DOHH2 (cell line): Measurements from ENCODE around the gene TMPRSS7.

ENCODE experiments used
- H3F3A ChIP-seq: fragments of 200-600 bp; sonication (generic), shearing (Covaris generic); 2 replicates; pipeline ENCODE4 v1.6.0; 2016; ENCODE audit warnings: antibody characterized with exemption, mild to moderate bottlenecking; ENCODE audit not compliant: control insufficient read depth, insufficient read depth
- H3K27ac ChIP-seq: fragments of 200-600 bp; sonication (generic); 2 replicates; pipeline ENCODE4 v1.5.1; 2014; ENCODE audit warnings: low read depth, mild to moderate bottlenecking, low read length, moderate library complexity
- H3K27me3 ChIP-seq: fragments of 200-600 bp; sonication (generic); 2 replicates; pipeline ENCODE4 v1.6.1; 2014; ENCODE audit warnings: mild to moderate bottlenecking, low read length, mixed read lengths; ENCODE audit not compliant: control insufficient read depth
- H3K36me3 ChIP-seq: fragments of 200-600 bp; sonication (generic); 2 replicates; pipeline ENCODE4 v1.6.1; 2014; ENCODE audit warnings: mild to moderate bottlenecking, low read length, moderate library complexity, mixed read lengths; ENCODE audit not compliant: control insufficient read depth
- H3K4me1 ChIP-seq: fragments of 200-600 bp; sonication (generic); 2 replicates; pipeline ENCODE4 v1.6.1; 2014; ENCODE audit warnings: mild to moderate bottlenecking, low read length, mixed read lengths; ENCODE audit not compliant: control insufficient read depth
- H3K4me2 ChIP-seq: fragments of 200-600 bp; sonication (generic); 2 replicates; pipeline ENCODE4 v1.6.0; 2014; ENCODE audit warnings: mild to moderate bottlenecking, low read length, moderate library complexity
- H3K4me3 ChIP-seq: fragments of 200-600 bp; sonication (generic); 2 replicates; pipeline ENCODE4 v1.5.1; 2014; ENCODE audit warnings: mild to moderate bottlenecking, low read length, mixed read lengths
- H3K79me2 ChIP-seq: fragments of 200-600 bp; sonication (generic); 2 replicates; pipeline ENCODE4 v1.6.1; 2014; ENCODE audit warnings: mild to moderate bottlenecking, low read length, mixed read lengths; ENCODE audit not compliant: control insufficient read depth
- H3K9me2 ChIP-seq: fragments of 200-600 bp; sonication (generic); replicated peaks from 2 replicates; pipeline ENCODE4 v1.6.1; 2014; ENCODE audit warnings: mild to moderate bottlenecking, low read length, mixed read lengths; ENCODE audit not compliant: control insufficient read depth
- H3K9me3 ChIP-seq: fragments of 200-600 bp; sonication (generic); 2 replicates; pipeline ENCODE4 v1.6.1; 2014; ENCODE audit warnings: antibody characterized with exemption, low read length, mixed read lengths; ENCODE audit not compliant: control insufficient read depth, insufficient read depth
- H4K20me1 ChIP-seq: fragments of 200-600 bp; sonication (generic); 2 replicates; pipeline ENCODE4 v1.6.0; 2014; ENCODE audit warnings: low read depth, mild to moderate bottlenecking, antibody characterized with exemption, low read length, moderate library complexity; ENCODE audit not compliant: control insufficient read depth, insufficient read depth
- EZH2phosphoT487 ChIP-seq: fragments of 200-600 bp; sonication (generic); IDR thresholded peaks from 2 replicates; pipeline ENCODE4 v1.6.1; 2017; ENCODE audit warnings: borderline replicate concordance, mild to moderate bottlenecking, antibody characterized with exemption, low read length, moderate library complexity, mixed read lengths
- TF ChIP-seq, protein P1 (sequence below): fragments of 200-600 bp; sonication (generic); IDR thresholded peaks from one replicate; pipeline ENCODE4 v1.5.1; 2014; ENCODE audit warnings: antibody characterized with exemption, mild to moderate bottlenecking, low read depth, low read length; ENCODE audit not compliant: poor library complexity, severe bottlenecking

TMPRSS7 gene

DNA sequence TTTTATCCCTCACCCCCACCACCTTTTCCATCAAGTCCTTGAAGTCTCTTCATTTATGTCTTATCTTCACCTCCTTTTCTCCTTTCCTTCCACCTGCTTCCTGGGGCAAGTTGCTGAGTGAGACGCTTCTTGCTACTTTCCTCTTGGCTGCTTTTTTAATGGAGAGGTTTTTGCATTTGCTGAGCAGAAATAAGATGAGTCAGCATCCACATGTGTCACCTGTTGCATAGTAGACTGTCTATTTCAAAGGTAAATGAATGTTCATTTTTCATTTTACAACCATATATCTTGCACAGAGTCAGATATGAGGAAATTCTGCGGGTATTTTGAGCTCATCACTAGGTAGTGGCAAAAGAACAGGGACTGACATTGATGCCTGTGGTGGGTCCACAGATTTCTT lies 70.2 kb downstream of the TMPRSS7 start:
- TF ChIP-seq, protein P1, sequence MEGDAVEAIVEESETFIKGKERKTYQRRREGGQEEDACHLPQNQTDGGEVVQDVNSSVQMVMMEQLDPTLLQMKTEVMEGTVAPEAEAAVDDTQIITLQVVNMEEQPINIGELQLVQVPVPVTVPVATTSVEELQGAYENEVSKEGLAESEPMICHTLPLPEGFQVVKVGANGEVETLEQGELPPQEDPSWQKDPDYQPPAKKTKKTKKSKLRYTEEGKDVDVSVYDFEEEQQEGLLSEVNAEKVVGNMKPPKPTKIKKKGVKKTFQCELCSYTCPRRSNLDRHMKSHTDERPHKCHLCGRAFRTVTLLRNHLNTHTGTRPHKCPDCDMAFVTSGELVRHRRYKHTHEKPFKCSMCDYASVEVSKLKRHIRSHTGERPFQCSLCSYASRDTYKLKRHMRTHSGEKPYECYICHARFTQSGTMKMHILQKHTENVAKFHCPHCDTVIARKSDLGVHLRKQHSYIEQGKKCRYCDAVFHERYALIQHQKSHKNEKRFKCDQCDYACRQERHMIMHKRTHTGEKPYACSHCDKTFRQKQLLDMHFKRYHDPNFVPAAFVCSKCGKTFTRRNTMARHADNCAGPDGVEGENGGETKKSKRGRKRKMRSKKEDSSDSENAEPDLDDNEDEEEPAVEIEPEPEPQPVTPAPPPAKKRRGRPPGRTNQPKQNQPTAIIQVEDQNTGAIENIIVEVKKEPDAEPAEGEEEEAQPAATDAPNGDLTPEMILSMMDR = no peak
- no peak for TF ChIP-seq EZH2phosphoT487
- Histone ChIP-seq H4K20me1 (no peaks in the 10 kb centered on the region), H3K4me2 (no peak overlapping the region), H3K9me3 (no peaks in the 10 kb centered on the region), H3K27me3 (no peaks in the 10 kb centered on the region), H3K4me3 (no peak overlapping the region), H3K27ac (no peak overlapping the region), H3K4me1 (peaks cover 21% of the 10 kb centered on the region), H3F3A (no peaks in the 10 kb centered on the region), H3K36me3 (peaks cover 14% of the 10 kb centered on the region), H3K9me2 (no peaks in the 10 kb centered on the region), H3K79me2 (no peaks in the 10 kb centered on the region)

DNA sequence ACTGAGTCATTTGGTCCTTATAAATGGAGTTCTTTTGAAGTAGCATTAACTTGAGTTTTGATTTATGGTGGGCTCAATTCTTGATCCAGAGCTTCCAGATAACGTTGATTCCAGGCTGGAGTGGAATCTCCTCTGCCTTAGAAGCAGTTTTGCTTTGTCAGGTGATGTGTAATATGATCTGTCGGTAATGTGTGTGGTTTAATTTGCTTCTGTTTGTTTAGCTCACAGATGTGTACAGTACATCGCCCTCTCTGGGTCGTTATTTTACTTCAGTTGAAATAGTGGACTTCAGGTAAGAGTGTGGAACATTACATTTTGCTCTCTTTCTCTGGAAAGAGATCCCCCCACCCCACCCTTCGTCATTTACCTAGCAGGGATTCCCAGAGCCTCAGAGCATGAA lies 74.8 kb downstream of the TMPRSS7 start:
- peak overlapping the region; percentile 31 for H3K4me3 ChIP-seq
- peak overlapping the region; percentile 71 for H3K27ac ChIP-seq
- H3K79me2 ChIP-seq = peaks cover 5% of the 10 kb centered on the region
- TF ChIP-seq EZH2phosphoT487 = no peak
- TF ChIP-seq, protein P1 = no peak
- no peaks in the 10 kb centered on the region for H4K20me1 ChIP-seq
- H3K9me3 ChIP-seq = no peaks in the 10 kb centered on the region
- peak overlapping the region; percentile 59 for H3K4me2 ChIP-seq
- H3F3A ChIP-seq = peaks cover 15% of the 10 kb centered on the region
- H3K36me3 ChIP-seq = peaks cover 34% of the 10 kb centered on the region
- H3K9me2 ChIP-seq = no peaks in the 10 kb centered on the region
- peaks cover 56% of the 10 kb centered on the region for H3K4me1 ChIP-seq
- no peaks in the 10 kb centered on the region for H3K27me3 ChIP-seq

DNA sequence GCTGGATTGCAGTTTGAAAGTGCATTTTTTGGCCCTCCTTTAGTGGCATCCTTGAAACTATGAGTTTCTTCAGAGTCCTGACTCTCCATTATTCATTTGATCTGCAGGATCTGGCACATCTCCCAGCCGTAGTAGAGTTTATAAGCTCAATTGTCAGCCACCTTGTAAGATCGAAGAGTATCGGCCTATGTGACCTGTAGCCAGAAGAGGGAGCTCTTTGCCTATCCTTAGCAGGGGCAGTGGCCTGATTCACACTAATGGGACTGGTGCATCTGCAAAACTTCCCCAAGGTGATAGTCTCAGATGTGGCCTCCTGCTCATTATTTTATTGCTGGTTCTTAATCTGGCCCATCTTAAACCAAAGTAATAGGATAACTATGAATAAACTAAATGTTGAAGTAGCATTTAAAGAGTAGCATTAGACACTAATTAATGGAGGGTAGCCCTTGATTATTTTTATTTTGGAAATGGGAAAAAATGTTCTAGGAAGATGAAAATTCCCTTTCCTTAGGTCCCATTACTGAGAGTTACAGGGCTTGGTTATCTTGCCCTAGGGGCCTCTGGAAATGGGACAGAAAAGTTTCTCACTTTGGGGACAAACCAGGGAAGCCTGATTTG lies 77.4 kb downstream of the TMPRSS7 start:
- Histone ChIP-seq H3K27ac (peak overlapping the region; percentile 99), H3K27me3 (no peaks in the 10 kb centered on the region), H3K79me2 (peaks cover 16% of the 10 kb centered on the region), H3K36me3 (peaks cover 50% of the 10 kb centered on the region), H4K20me1 (no peaks in the 10 kb centered on the region), H3K4me2 (peak overlapping the region; percentile 82), H3K9me2 (no peaks in the 10 kb centered on the region), H3K9me3 (no peaks in the 10 kb centered on the region), H3F3A (peaks cover 35% of the 10 kb centered on the region), H3K4me1 (peaks cover 82% of the 10 kb centered on the region), H3K4me3 (peak overlapping the region; percentile 46)
- no peak for TF ChIP-seq EZH2phosphoT487
- TF ChIP-seq, protein P1 = peak; percentile 89
